HG02610 (cell line): Measurements from ENCODE around the gene CTNNBL1.

ENCODE experiments used
- ATAC-seq: cut with Tn5 transposase; IDR thresholded peaks from one replicate; pipeline ENCODE4 v1.9.1; 2021; ENCODE audit warnings: mild to moderate bottlenecking, moderate library complexity; ENCODE audit not compliant: unreplicated experiment

CTNNBL1 gene

DNA sequence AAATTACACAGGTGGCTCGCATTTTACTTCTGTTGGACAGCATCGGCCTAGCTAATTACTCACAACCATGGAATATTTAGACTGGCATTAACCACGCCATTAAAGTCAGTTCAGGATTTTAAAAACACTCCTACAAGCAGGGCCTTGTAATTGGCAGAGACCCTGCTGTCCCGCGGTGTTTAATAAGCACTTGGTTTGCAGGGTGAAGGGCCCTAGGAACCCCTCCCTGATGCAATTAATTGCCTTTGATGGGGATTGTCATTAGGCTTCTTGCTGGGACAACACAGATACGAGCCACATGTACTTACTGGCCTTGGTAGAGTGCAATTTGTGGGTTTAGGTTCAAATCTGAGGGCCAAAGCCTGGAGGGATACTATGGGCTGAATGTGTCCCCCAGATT lies 201.3 kb downstream of the CTNNBL1 start:
- no peak for ATAC-seq

DNA sequence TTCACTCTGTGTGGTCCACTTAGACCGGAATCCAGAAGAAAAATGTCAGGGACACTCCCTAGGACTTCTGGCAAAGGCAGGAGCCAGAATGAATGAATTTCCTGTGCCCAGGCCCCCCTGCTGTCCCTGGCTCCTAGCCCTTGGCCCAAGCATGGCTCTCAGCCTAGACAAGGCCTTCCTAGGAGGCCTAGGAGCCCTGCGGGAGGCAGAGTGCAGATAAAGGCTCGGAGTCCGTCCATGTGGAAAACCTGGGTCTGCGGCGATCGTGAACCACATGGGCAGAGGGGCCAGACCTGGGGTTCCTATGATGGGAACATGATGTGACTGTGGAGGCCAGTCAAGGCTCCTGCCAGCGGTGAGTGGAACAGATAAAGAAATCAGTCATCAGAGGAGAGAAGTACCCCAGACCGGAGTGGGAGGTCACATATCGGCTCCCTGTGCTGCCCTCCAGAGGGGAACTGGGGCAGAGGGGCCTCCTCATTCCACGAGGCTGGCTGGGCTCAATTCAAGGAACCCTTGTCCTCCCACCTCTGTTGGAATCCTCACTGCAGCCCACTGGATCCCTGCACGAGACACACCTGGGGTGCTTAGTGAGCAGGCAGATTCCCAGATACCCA lies 203.2 kb downstream of the CTNNBL1 start:
- ATAC-seq: no peak

DNA sequence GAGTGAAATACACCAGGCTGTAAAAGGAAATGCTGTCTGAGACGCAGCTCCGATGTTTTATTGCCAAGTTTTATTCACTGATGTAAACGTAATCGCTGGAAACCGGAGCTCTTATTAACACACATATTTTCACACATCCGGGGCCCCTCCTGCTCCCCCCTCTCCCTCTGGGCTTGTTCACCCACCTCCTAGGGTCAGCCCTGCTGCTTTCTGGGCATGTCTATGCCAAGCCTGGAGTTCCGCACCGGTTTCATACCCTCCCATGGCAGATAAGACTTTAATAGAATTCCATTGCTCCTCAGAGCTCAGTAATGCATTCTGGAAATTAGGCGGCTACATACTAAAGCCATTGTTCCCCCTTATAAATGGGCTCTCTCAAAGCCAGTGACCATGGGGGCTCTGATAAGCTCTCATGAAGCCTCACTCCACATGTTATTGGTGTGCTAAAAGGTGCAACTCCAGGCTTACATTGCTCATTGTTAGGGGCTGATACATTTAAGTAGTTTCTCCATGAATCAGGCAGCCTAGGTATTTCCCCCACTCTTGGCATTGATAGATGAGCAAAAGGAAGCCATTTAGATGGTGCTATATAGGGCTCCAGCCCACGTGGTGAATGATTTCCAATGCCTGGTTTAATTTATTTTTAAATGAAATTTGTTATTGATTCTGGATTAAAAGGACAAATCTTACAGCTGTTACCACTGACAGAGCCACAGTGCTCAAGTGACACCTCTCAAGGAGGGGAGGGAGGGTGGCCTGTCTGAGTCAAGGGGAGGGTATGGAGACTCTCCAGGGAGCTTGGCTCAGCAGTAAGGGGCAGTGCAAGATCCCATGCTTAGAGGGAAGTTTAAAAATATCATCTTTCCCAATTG lies 204.6 kb downstream of the CTNNBL1 start:
- no peak for ATAC-seq

DNA sequence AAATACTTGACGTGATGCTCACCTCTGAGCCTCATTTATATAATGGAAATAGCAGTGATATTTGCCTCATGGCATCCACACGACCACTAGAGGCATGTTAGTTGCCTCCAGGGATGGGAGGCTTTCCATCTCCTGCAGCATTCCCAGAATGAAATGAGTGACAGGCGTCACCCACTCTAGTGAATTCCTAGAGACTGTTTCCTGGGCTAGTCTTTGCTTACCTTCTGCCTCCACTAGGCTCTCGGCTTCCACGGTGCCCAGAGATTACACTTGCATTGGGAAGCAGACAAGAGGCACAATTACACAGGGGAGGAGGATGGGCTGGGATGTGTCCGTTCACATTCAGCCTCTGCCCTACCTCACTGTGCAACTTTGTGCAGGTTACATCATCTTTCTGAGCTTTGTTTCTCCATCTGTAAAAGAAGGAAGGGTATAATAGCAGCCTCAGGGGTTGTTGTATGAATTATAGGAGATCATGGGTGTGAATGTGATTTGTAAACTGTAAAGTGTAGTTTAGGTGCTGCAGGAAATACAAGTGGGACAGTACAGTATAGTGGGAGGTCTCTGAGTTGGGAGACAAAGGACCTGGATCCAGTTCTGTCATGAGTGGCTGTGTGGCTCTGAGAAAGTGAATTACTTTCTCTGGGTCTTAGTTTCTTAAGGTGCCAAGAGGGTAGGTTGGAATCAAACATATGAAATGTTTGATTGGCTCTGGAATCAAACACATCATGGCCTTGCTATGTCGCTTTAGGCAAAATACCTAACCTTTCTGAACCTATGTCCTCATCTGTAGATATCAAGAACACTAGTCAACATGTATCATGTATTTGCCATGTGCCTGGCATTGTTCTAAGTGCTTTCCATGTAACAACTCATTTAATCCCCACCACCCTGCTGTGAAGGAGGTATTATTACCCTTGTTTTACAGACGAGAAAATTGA lies 205.5 kb downstream of the CTNNBL1 start:
- no peak for ATAC-seq

DNA sequence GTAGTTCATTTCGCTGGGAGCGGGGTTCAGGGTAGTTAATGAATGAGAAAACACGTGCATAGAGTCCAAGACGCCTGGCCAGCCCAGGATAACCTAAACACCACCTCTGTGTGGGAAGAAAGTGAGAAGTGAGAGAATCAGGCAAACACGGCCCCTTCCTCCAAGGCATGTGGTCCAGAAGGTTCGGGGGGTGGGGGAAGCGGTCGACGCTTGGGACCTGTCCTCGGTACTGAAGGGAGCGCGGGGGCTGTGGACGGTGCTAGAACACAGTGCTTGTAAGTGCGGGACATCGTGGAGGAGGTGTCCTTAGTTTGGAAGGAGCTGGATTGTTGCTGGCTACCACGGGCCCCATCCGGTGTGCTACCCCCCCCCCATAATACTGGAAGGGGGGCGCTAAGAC lies 207.4 kb downstream of the CTNNBL1 start:
- no peak for ATAC-seq

- ATAC-seq: no peak
Observed at GRCh38 chr20:37901654-37902503, 208.0 kb downstream of the CTNNBL1 start.

GRCh38 chr20:37902504-37903313 lies 208.9 kb downstream of the CTNNBL1 start, which contains the start of gene VSTM2L:
Gene VSTM2L (plus strand): TSS chr20:37903127. CDS start chr20:37903351, 224 bp downstream.
- no peak for ATAC-seq

- no peak for ATAC-seq
Observed at GRCh38 chr20:37903317-37904007, 209.6 kb downstream of the CTNNBL1 start.

- ATAC-seq: no peak
Observed at GRCh38 chr20:37904008-37904642, 210.3 kb downstream of the CTNNBL1 start.

DNA sequence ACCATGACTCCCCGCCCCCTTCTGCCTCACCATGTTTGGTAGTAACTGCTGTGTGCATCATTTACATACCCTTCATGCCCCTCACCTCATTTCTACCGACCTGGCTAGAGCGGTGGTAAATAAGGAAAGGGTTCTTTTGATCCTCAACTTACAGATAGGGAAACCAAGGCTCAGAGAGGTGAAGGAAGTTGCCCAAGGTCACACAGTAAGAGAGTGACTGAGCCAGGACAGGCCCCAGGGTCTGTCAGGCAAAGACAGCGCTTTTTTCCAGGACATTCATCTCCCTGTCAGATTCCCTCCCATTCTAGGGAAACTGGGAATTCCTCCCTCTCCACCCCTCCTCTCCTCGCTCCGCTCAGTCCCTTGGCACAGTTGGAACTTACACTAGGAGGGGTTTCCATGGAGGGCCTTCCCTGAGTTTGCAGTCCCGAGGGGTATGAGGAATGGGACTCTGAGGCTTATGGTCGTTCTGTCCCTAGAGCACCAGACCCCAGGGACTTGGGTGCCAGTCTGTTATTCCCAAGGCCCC lies 211.1 kb downstream of the CTNNBL1 start:
- ATAC-seq: no peak

DNA sequence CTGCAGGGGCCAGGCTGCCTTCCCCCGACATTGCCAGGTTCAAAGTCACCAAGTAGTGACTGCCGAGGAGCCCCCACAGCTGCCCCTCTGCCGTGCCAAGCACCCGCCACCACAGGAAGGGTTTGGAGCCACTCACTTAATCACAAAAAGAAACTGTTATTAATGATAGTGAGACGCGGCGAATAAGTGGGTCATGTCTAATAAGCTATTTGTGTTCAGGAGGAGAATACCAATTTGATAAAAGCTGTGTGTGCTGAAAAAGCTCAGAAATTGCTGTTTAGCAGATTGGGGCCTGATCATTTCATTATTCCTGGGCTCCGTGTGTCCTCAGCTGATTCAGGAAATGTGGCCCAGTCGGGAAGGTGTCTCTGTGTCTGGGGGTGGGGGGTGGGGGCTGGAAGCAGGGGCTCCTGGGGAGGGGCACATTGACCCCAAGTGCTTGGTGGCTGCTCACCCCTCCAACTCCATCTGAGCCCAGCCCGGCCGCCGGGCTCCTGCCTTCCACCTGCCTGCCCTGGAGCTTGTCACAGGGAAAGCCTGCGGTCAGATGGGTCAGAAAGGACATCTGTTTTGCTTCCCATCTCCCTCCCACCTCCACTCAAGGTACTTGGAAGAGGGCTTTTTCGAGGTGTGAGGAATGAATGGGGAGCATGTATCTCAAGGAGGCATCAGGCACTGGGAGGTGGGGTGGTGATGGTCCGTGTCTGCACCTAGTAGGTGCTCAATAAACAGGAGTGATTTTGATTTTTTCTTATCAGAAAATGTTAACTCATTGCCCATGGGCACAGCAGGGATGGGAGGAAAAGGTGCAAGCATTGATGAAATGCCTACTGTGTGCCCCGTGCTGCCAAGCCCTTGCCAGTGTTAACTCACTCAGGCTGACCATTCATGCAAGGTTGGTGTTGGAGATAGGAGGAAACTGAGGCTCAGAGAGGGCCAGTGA lies 212.1 kb downstream of the CTNNBL1 start:
- no peak for ATAC-seq

GRCh38 chr20:37907330-37907676 lies 213.5 kb downstream of the CTNNBL1 start:
- no peak for ATAC-seq

DNA sequence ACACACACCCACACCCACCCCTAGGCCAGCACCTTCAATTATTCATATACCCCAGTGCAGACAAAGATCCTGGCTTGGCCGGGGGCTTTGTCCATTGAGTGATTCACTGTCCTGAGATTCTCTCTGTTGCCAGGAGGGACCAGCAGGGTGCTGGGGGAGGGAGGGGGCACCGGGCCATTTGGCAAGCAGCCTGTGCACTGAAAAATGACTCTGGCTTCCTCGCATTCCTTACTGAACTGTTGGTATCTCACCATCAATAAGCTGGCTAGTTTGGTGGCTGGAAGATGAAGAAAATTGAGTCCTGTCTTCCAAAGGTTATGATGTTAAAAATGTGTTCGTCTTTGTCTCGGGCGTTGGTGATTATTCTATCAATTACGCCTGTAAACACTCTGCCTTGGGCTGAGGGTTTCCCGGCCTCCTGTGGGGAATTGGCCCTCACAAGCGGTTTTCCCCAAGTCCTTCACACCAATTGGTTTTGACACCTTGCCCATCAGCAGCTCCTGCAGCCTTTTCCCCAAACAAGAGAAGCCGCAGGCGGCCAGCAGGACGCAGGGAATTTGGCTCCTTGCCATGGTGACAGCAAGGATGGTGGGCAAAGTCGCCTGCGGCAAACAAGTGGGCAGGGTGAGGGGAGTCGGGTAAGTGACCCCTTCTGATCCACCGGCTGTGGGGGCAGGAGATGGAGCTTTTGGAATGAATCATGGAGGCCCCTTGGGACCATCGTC lies 214.0 kb downstream of the CTNNBL1 start:
- no peak for ATAC-seq

- no peak for ATAC-seq
Observed at GRCh38 chr20:37911261-37911660, 217.4 kb downstream of the CTNNBL1 start.

GRCh38 chr20:37911838-37912281 lies 218.0 kb downstream of the CTNNBL1 start:
- no peak for ATAC-seq

GRCh38 chr20:37912874-37913273 lies 219.0 kb downstream of the CTNNBL1 start:
- ATAC-seq: no peak
